BLaER1 treated with 17β-estradiol and CSF1 and Interleukin-3, amounts not matched to agents 10 nM and 100 nM (cell line): ENCODE data around the gene NGEF.

Experiments
- H3K27ac ChIP-seq, 11 experiments: shearing (Covaris generic); formaldehyde crosslinking; 2 replicates each; pipeline ENCODE4 v1.8.1; 2022
- H3K27me3 ChIP-seq, 11 experiments: shearing (Covaris generic); formaldehyde crosslinking; 2 replicates each; pipeline ENCODE4 v1.8.1; 2022
- H3K36me3 ChIP-seq, 11 experiments: shearing (Covaris generic); formaldehyde crosslinking; 2 replicates each; pipeline ENCODE4 v1.8.1; 2022
- H3K4me1 ChIP-seq, 10 experiments: shearing (Covaris generic); formaldehyde crosslinking; 2 replicates each; pipeline ENCODE4 v1.8.1; 2022
- H3K4me2 ChIP-seq, 11 experiments: shearing (Covaris generic); formaldehyde crosslinking; 2 replicates each; pipeline ENCODE4 v1.8.1; 2022
- H3K4me3 ChIP-seq, 10 experiments: shearing (Covaris generic); formaldehyde crosslinking; 2 replicates each; pipeline ENCODE4 v1.8.1; 2022
- H3K9ac ChIP-seq, 11 experiments: shearing (Covaris generic); formaldehyde crosslinking; 2 replicates each; pipeline ENCODE4 v1.8.1; 2022
- H3K9me3 ChIP-seq, 11 experiments: shearing (Covaris generic); formaldehyde crosslinking; replicated peaks in 1 of 11; 2 replicates each; pipeline ENCODE4 v1.8.1; 2022
- H4K20me1 ChIP-seq, 11 experiments: shearing (Covaris generic); formaldehyde crosslinking; 2 replicates each; pipeline ENCODE4 v1.8.1; 2022
- Cebpa-rat ChIP-seq, 11 experiments: shearing (Covaris generic); IDR thresholded peaks; 2 replicates each; pipeline ENCODE4 v1.8.1; 2022

Gene NGEF

DNA sequence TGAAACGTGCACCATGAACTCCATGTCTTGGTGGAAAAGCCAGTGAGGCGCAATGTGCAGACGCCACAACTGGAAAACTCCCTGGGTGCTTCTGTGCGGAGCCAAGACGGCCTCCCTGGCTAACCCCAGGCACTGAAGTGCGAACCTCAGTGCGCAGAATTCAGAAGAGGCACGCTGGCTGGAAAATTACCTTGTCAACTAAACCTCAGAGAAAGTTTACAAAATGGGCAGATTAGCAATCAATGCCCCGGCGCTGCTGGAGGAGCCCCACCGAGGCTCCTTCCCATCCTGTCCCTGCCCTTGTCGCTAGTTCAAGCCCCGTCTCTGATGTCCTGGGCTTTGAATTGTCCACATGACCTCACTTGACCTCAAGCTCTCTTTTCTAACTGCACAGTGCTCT, 120.8 kb downstream of the NGEF start:
- Histone ChIP-seq H3K9ac (no peak overlapping the region), H3K27ac (no peak overlapping the region), H3K9me3 (no peaks in the 10 kb centered on the region), H3K4me3 (no peak overlapping the region), H3K27me3 (no peaks in the 10 kb centered on the region), H3K4me2 (no peak overlapping the region), H4K20me1 (peaks cover 0 to 10% (median 0%) of the 10 kb centered on the region in 11 experiments; a peak in 1 of 22 replicates), H3K36me3 (no peaks in the 10 kb centered on the region), H3K4me1 (peaks cover 0 to 10% (median 9%) of the 10 kb centered on the region in 10 experiments; a peak in 16 of 20 replicates)
- no peak for TF ChIP-seq Cebpa-rat (IDR thresholded peaks at IDR 0.05)

- no peak overlapping the region for H3K4me3 ChIP-seq
Observed at GRCh38 chr2:232891621-232892071, 121.4 kb downstream of the NGEF start.

DNA sequence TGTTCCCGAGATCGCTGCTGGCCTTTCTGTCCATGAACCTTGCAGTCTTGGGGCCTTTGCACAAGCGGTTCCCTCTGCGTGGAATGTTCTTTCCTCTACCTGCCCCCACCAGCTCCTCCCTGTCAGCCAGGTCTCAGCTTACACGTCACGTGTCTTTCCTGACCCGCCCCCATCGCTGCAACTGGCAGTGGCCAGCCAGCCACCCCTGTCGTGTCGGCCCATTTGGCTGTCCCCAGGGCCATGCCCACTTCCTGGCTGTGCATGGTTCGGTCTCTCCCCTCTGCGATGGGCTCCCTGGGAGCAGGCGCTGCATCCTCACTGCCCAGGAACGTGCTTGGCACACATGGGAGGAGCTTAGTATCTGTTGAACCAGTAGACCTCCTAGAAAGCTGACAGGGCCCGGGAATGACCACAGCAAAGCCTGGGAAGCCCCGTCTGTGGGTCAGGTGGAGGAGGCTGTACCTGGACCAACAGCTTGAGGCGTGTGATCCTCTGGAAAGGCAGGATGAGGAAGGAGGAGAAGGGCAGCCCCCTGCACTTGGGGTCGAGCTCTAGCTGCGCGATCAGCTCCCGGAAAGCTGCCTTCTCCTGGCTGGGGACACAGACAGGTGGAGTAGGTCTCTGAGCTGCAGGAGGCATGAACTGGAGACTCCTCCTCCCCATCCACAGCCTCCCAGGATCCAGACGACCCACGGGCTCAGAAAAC, 122.0 kb downstream of the NGEF start:
- H3K4me1 ChIP-seq = peaks cover 0 to 10% (median 9%) of the 10 kb centered on the region in 10 experiments; a peak in 16 of 20 replicates
- no peak overlapping the region for H3K4me3 ChIP-seq
- no peak for TF ChIP-seq Cebpa-rat (IDR thresholded peaks at IDR 0.05)
- H3K27me3 ChIP-seq = no peaks in the 10 kb centered on the region
- no peaks in the 10 kb centered on the region for H3K36me3 ChIP-seq
- no peak overlapping the region; a peak in 1 of 22 replicates for H3K9ac ChIP-seq
- H3K4me2 ChIP-seq = peak overlapping the region; percentile 24 to 66 (median 52); a peak in 21 of 22 replicates
- H4K20me1 ChIP-seq = peaks cover 0 to 12% (median 0%) of the 10 kb centered on the region in 11 experiments; a peak in 2 of 22 replicates
- no peak overlapping the region for H3K27ac ChIP-seq
- H3K9me3 ChIP-seq = no peaks in the 10 kb centered on the region

More at GRCh38 chr2:232891621-232892071, 121.4 kb downstream of the NGEF start:
- no peaks in the 10 kb centered on the region for H3K36me3 ChIP-seq
- H3K27me3 ChIP-seq = no peaks in the 10 kb centered on the region
- H4K20me1 ChIP-seq = peaks cover 0 to 12% (median 0%) of the 10 kb centered on the region in 11 experiments; a peak in 2 of 22 replicates
- no peak overlapping the region for H3K27ac ChIP-seq
- peak overlapping the region in 2 of 11 experiments; percentile 52 to 66; a peak in 4 of 22 replicates for H3K4me2 ChIP-seq
- H3K4me1 ChIP-seq = peaks cover 0 to 10% (median 9%) of the 10 kb centered on the region in 10 experiments; a peak in 16 of 20 replicates
- H3K9ac ChIP-seq = no peak overlapping the region
- TF ChIP-seq Cebpa-rat (IDR thresholded peaks at IDR 0.05) = no peak
- H3K9me3 ChIP-seq = no peaks in the 10 kb centered on the region

- H3K4me2 ChIP-seq = peak overlapping the region in 10 of 11 experiments; percentile 24 to 66 (median 56); a peak in 20 of 22 replicates
- TF ChIP-seq Cebpa-rat (IDR thresholded peaks at IDR 0.05) = no peak
- H3K36me3 ChIP-seq = no peaks in the 10 kb centered on the region
- H3K9me3 ChIP-seq = no peaks in the 10 kb centered on the region
- no peak overlapping the region for H3K27ac ChIP-seq
- peaks cover 0 to 10% (median 9%) of the 10 kb centered on the region in 10 experiments; a peak in 16 of 20 replicates for H3K4me1 ChIP-seq
- H3K9ac ChIP-seq = no peak overlapping the region
- peaks cover 0 to 12% (median 0%) of the 10 kb centered on the region in 11 experiments; a peak in 2 of 22 replicates for H4K20me1 ChIP-seq
- no peaks in the 10 kb centered on the region for H3K27me3 ChIP-seq
- H3K4me3 ChIP-seq = no peak overlapping the region
Observed at GRCh38 chr2:232890536-232890895, 122.5 kb downstream of the NGEF start.

- H3K9ac ChIP-seq = no peak overlapping the region
- H4K20me1 ChIP-seq = peaks cover 0 to 12% (median 0%) of the 10 kb centered on the region in 11 experiments; a peak in 2 of 22 replicates
- peaks cover 0 to 10% (median 9%) of the 10 kb centered on the region in 10 experiments; a peak in 16 of 20 replicates for H3K4me1 ChIP-seq
- no peaks in the 10 kb centered on the region for H3K27me3 ChIP-seq
- no peak overlapping the region for H3K4me2 ChIP-seq
- H3K9me3 ChIP-seq = no peaks in the 10 kb centered on the region
- no peak overlapping the region for H3K4me3 ChIP-seq
- H3K36me3 ChIP-seq = no peaks in the 10 kb centered on the region
- H3K27ac ChIP-seq = no peak overlapping the region
- no peak for TF ChIP-seq Cebpa-rat (IDR thresholded peaks at IDR 0.05)
Observed at GRCh38 chr2:232889876-232890401, 123.1 kb downstream of the NGEF start.

- TF ChIP-seq Cebpa-rat (IDR thresholded peaks at IDR 0.05) = no peak
Observed at GRCh38 chr2:232888839-232889529, 124.1 kb downstream of the NGEF start.

DNA sequence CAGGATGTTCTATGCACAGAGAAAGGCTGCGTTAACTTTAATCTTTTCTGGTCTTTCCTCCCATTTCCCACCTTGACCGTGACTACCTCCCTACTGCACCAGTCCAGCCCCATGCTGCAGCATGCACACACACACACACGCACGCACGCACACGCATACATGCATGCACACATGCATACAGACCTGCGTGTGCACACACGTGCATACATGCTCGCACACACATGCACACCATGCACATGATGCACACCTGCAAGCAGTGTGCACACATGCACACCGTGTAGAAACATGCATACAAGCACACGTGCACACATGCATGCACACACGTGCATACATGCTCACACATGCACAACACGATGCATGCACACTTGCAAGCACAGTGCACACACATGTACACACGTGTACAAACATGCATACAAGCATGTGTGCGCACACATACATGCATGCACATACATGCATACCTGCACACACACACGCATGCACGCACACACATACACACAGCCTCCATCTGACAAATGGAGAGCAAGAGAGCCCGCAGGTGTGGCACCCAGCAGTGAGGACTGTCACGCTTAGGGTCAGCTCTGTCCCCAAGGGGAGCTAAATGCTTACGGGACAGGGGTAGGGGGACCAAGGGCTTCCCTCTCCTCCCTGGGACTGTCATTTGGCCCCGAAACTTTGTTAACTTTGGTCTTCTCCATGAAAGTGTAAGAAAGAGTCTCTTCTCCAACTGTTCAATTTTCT, 124.8 kb downstream of the NGEF start:
- Histone ChIP-seq H3K27ac (no peak overlapping the region), H3K9me3 (no peaks in the 10 kb centered on the region), H3K4me1 (peaks cover 0 to 10% (median 9%) of the 10 kb centered on the region in 10 experiments; a peak in 16 of 20 replicates), H3K4me2 (no peak overlapping the region), H3K36me3 (no peaks in the 10 kb centered on the region), H3K4me3 (no peak overlapping the region), H3K27me3 (no peaks in the 10 kb centered on the region), H3K9ac (no peak overlapping the region), H4K20me1 (peaks cover 0 to 12% (median 0%) of the 10 kb centered on the region in 11 experiments; a peak in 2 of 22 replicates)
- no peak for TF ChIP-seq Cebpa-rat (IDR thresholded peaks at IDR 0.05)

More at GRCh38 chr2:232888839-232889529, 124.1 kb downstream of the NGEF start:
- H3K4me3 ChIP-seq = no peak overlapping the region
- peaks cover 0 to 12% (median 0%) of the 10 kb centered on the region in 11 experiments; a peak in 2 of 22 replicates for H4K20me1 ChIP-seq
- no peaks in the 10 kb centered on the region for H3K27me3 ChIP-seq
- H3K36me3 ChIP-seq = no peaks in the 10 kb centered on the region
- H3K4me1 ChIP-seq = peaks cover 0 to 10% (median 9%) of the 10 kb centered on the region in 10 experiments; a peak in 16 of 20 replicates
- no peak overlapping the region for H3K27ac ChIP-seq
- H3K4me2 ChIP-seq = no peak overlapping the region
- H3K9ac ChIP-seq = no peak overlapping the region
- H3K9me3 ChIP-seq = no peaks in the 10 kb centered on the region

DNA sequence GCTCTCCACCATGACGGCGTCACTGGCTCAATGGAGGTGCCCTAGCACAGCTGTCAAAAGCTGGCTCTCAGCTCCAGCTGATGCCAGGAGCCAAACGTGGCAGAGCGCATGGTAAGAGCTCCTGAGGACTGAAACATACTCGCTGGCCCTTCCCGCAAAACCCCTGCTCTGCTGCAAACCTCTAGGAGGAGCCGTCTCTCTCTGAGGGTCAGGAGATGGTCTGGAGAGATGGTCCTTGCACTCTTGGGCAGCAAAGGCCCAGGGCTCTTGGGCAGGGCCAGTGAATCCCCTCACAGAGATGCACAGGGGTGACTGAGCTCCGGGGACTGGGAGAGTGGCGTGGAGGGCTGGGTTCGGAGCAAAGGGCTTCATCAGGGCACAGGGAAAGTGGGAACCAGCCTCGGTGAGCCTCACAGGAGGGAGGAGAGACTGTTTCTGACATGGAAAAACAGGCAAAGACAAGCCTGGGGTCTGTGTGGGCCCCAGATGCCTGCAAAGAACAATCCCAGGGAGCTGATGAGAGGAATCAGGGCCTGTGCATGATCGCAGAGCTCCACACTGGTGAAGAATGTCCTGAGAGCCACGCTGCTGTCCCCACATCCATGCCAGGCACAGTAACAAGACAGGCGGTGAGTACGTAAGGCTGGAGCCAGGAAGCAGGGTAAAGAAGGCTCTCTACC, 125.7 kb downstream of the NGEF start:
- no peaks in the 10 kb centered on the region for H3K9me3 ChIP-seq
- H3K4me2 ChIP-seq = no peak overlapping the region
- no peak overlapping the region for H3K4me3 ChIP-seq
- H3K27me3 ChIP-seq = no peaks in the 10 kb centered on the region
- TF ChIP-seq Cebpa-rat (IDR thresholded peaks at IDR 0.05) = no peak
- peaks cover 0 to 12% (median 0%) of the 10 kb centered on the region in 11 experiments; a peak in 2 of 22 replicates for H4K20me1 ChIP-seq
- no peak overlapping the region for H3K9ac ChIP-seq
- peaks cover 0 to 10% (median 9%) of the 10 kb centered on the region in 10 experiments; a peak in 16 of 20 replicates for H3K4me1 ChIP-seq
- no peak overlapping the region for H3K27ac ChIP-seq
- no peaks in the 10 kb centered on the region for H3K36me3 ChIP-seq
